IPS-20b (cell line): Measurements from ENCODE around the gene MTHFSD.

Source experiments
- H3K27ac ChIP-seq: one replicate; pipeline ENCODE4 v1.5.1; 2013; ENCODE audit warnings: low read length
- H3K27me3 ChIP-seq: 2 replicates; pipeline ENCODE4 v1.6.1; 2013; ENCODE audit warnings: mild to moderate bottlenecking, low read length, inconsistent platforms; ENCODE audit not compliant: insufficient read depth
- H3K36me3 ChIP-seq: 2 replicates; pipeline ENCODE4 v1.6.1; 2013; ENCODE audit warnings: low read depth, mild to moderate bottlenecking, inconsistent platforms, low read length, moderate library complexity; ENCODE audit not compliant: insufficient read depth
- H3K4me1 ChIP-seq: 2 replicates; pipeline ENCODE4 v1.6.1; 2013; ENCODE audit warnings: mild to moderate bottlenecking, control low read depth, inconsistent platforms, low read length, moderate library complexity; ENCODE audit not compliant: insufficient read depth
- H3K4me3 ChIP-seq: 2 replicates; pipeline ENCODE4 v1.5.1; 2013; ENCODE audit warnings: mild to moderate bottlenecking, low read length, inconsistent platforms
- H3K9ac ChIP-seq: 2 replicates; pipeline ENCODE4 v1.6.1; 2013; ENCODE audit warnings: low read depth, mild to moderate bottlenecking, inconsistent platforms, low read length, moderate library complexity
- H3K9me3 ChIP-seq: 2 replicates; pipeline ENCODE4 v1.6.1; 2013; ENCODE audit warnings: mild to moderate bottlenecking, low read depth, low read length, inconsistent platforms; ENCODE audit not compliant: insufficient read depth

MTHFSD gene

DNA sequence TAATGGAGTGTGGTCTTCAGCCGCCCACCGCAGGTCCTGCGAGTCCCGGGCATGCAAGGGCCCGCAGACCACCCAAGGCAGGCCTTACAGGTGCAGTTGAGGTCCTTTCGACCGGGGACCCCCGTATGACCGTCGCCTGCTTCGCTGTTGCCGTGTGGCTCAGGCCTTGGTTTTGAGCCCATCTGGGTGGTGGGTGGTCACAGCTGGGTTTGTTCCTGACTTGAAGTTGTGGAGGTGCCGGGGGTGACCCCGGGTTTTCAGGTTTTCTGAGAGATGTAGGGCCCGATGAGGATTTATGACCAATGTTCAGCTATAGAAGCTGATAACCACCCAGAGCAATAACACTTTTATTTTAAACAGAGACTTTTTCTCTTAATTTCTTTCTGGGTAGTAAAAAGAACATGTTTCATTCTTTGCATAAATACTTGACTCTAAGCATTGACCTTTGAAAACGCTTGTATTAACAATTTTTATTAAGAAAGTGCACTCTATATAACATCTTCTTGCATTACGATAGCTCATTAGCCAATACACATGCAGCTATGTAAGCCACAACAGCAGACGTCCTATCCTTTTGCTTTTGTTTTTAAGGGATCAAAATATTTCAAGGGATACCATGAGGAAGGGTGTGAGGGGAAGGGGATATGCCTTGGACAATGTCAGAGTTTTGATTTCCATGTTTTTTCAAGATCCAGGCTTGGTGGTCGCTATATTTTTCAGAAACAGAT lies 25.2 kb upstream of the MTHFSD start:
- H3K27ac ChIP-seq: no peak overlapping the region
- H3K4me3 ChIP-seq: peak overlapping the region; percentile 57; the same call in 1 of the 2 replicates
- no peak overlapping the region for H3K9ac ChIP-seq
- H3K27me3 ChIP-seq: peaks cover 97% of the 10 kb centered on the region
- peaks cover 19% of the 10 kb centered on the region; the same call in 1 of the 2 replicates for H3K4me1 ChIP-seq
- H3K36me3 ChIP-seq: no peaks in the 10 kb centered on the region
- H3K9me3 ChIP-seq: no peaks in the 10 kb centered on the region; the same call in 1 of the 2 replicates

DNA sequence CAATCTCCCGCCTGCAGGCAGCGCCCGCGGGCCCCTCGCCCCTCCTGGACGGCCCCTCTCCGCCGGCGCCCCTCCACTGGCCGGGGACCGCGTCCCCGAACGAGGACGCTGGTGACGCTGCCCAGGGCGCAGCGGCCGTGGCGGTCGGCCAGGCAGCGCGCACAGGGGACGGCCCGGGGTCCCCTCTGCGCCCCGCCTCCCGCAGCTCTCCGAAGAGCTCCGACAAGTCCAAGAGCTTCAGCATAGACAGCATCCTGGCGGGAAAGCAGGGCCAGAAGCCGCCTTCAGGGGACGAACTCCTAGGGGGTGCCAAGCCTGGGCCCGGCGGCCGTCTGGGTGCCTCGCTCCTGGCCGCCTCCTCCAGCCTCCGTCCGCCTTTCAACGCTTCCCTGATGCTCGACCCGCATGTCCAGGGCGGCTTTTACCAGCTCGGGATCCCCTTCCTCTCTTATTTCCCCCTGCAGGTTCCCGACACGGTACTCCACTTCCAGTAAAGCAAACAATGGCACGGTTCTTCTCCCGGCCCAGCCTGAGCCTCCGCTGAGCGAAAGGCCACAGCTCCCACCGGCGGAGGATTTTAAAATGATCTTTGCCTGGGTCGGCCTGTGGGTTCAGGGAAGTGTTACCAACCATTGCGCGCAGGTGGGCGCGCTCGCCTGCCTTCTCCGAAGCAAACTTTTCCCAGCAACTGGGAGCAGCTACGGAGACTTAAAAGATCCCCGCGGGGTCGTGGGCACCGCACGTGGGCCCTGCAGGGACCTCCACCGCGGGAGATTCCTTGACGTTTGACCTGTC lies 24.4 kb upstream of the MTHFSD start:
- Histone ChIP-seq H3K36me3 (no peaks in the 10 kb centered on the region), H3K4me3 (peak overlapping the region; percentile 57), H3K9me3 (no peaks in the 10 kb centered on the region; the same call in 1 of the 2 replicates), H3K27ac (no peak overlapping the region), H3K9ac (no peak overlapping the region), H3K27me3 (peaks cover 99% of the 10 kb centered on the region), H3K4me1 (peaks cover 22% of the 10 kb centered on the region; the same call in 1 of the 2 replicates)

DNA sequence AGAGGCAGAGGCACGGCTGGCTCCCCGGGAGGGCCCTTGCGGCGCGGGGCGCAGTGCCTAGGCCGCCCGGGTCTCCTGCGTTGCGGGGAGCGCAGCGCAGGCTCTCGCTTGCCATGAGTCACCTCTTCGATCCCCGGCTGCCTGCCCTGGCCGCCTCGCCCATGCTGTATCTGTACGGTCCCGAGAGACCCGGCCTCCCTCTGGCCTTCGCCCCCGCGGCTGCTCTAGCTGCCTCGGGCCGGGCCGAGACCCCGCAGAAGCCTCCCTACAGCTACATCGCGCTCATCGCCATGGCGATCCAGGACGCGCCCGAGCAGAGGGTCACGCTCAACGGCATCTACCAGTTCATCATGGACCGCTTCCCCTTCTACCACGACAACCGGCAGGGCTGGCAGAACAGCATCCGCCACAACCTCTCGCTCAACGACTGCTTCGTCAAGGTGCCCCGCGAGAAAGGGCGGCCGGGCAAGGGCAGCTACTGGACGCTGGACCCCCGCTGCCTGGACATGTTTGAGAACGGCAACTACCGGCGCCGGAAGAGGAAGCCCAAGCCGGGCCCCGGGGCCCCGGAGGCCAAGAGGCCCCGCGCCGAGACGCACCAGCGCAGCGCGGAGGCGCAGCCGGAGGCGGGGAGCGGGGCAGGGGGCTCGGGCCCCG lies 23.7 kb upstream of the MTHFSD start:
- no peaks in the 10 kb centered on the region for H3K36me3 ChIP-seq
- no peaks in the 10 kb centered on the region; the same call in 1 of the 2 replicates for H3K9me3 ChIP-seq
- H3K4me1 ChIP-seq: peaks cover 22% of the 10 kb centered on the region
- H3K27me3 ChIP-seq: peaks cover 99% of the 10 kb centered on the region
- H3K4me3 ChIP-seq: peak overlapping the region; percentile 57
- no peak overlapping the region for H3K27ac ChIP-seq
- H3K9ac ChIP-seq: no peak overlapping the region

- no peaks in the 10 kb centered on the region for H3K36me3 ChIP-seq
These were observed 23.1 kb upstream of the MTHFSD start, which contains the start of gene FOXL1 for GRCh38 chr16:86578061-86578599. FOXL1 (plus strand) TSS chr16:86578549; CDS start chr16:86578724, 175 bp downstream.

GRCh38 chr16:86577314-86577971 lies 22.4 kb upstream of the MTHFSD start:
- Histone ChIP-seq H3K4me1 (peaks cover 32% of the 10 kb centered on the region), H3K4me3 (peak overlapping the region; percentile 58; the same call in 1 of the 2 replicates), H3K36me3 (no peaks in the 10 kb centered on the region), H3K27me3 (peaks cover 100% of the 10 kb centered on the region), H3K27ac (no peak overlapping the region), H3K9ac (no peak overlapping the region), H3K9me3 (no peaks in the 10 kb centered on the region; the same call in 1 of the 2 replicates)

More at GRCh38 chr16:86578061-86578599, 23.1 kb upstream of the MTHFSD start, which contains the start of gene FOXL1:
- Histone ChIP-seq H3K9ac (no peak within 1 kb of the TSS), H3K27me3 (peaks cover 99% of the 10 kb centered on the region), H3K4me3 (peak within 1 kb of the TSS; percentile 58), H3K27ac (no peak within 1 kb of the TSS), H3K4me1 (peaks cover 26% of the 10 kb centered on the region), H3K9me3 (no peaks in the 10 kb centered on the region; the same call in 1 of the 2 replicates)

- Histone ChIP-seq H3K27ac (no peak overlapping the region), H3K27me3 (peaks cover 100% of the 10 kb centered on the region), H3K4me3 (peak overlapping the region; percentile 58), H3K9ac (no peak overlapping the region), H3K9me3 (no peaks in the 10 kb centered on the region; the same call in 1 of the 2 replicates), H3K36me3 (no peaks in the 10 kb centered on the region), H3K4me1 (peaks cover 32% of the 10 kb centered on the region)
These were observed 21.7 kb upstream of the MTHFSD start for GRCh38 chr16:86576591-86577313.

DNA sequence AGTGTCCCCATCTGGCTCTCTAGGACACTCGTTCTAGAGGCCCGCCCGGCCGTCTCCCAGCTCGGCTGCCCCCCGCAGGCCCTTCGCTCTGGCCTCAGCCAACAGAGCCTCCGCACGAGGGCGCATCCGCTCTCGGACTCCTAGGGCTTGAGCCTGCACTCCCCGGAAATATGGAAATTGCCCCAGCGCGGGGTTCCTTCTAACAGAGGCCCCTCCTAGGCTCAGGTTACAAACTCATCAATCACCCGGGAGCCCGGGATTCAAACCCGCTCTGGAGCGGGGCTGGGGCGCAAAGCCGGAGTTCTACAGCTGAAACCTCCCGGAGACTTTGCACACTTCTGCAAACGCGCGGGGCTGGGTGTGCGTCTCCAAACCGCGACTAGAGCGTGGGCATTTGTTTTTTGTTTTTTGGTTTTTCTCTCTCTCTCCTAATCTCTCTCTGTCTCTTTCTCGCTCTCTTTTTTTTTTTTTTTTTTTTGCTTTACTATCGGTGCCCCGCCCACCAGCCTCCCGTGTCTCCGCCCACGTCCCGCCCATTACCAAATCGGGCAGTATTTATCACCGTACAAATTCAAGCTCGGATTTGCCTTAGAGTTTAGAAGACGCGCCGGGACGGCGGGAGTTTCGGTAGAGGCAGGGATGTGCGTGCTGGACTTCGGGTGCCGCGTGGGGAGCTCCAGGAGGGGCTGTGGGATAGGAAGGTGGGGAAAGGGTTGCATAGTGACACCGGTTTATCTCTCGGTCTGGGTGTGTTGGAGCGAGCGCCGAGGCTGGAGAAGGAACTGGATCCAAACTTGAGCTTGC lies 20.9 kb upstream of the MTHFSD start:
- Histone ChIP-seq H3K4me1 (peaks cover 34% of the 10 kb centered on the region), H3K9ac (no peak overlapping the region; the same call in 1 of the 2 replicates), H3K27ac (no peak overlapping the region), H3K4me3 (peak overlapping the region; percentile 58), H3K9me3 (no peaks in the 10 kb centered on the region; the same call in 1 of the 2 replicates), H3K27me3 (peaks cover 100% of the 10 kb centered on the region), H3K36me3 (no peaks in the 10 kb centered on the region)

GRCh38 chr16:86575095-86575685 lies 20.2 kb upstream of the MTHFSD start:
- Histone ChIP-seq H3K9ac (no peak overlapping the region), H3K27me3 (peaks cover 100% of the 10 kb centered on the region), H3K27ac (no peak overlapping the region), H3K36me3 (no peaks in the 10 kb centered on the region), H3K4me1 (peaks cover 38% of the 10 kb centered on the region), H3K4me3 (peak overlapping the region; percentile 58; the same call in 1 of the 2 replicates), H3K9me3 (no peaks in the 10 kb centered on the region; the same call in 1 of the 2 replicates)

DNA sequence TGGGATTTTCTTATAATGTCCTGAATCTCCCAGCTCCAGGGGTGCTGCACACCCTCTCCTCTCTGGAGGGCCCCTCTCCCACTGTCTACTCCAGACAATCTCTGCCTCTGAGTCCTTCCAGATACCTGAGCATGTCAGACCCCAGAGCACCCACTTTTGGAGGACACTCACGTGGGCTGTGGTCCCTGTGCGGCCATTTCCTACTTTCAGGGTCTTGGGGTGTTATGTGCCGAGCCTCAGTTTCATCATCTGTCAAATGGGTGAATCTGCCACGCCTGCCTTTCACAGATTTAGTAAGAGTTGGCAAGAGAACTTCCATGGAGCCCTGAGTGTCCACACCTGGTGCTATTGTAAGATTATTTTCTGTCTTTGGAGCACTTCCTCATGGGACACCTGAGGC lies 19.6 kb upstream of the MTHFSD start:
- H3K27me3 ChIP-seq: peaks cover 100% of the 10 kb centered on the region
- no peak overlapping the region for H3K27ac ChIP-seq
- no peak overlapping the region for H3K9ac ChIP-seq
- H3K36me3 ChIP-seq: no peaks in the 10 kb centered on the region
- H3K4me1 ChIP-seq: peaks cover 38% of the 10 kb centered on the region
- no peaks in the 10 kb centered on the region; the same call in 1 of the 2 replicates for H3K9me3 ChIP-seq
- no peak overlapping the region for H3K4me3 ChIP-seq
